Measurements from ENCODE around the gene PRODH2. TPM values are rescaled to one million over a fixed set of nuclear protein-coding genes. Genes with fewer than 3 reads are reported as not detected.

PRODH2 gene
- total and polyA plus RNA-seq, 12 donors = 0.07 to 0.46 TPM; not detected in 10

DNA sequence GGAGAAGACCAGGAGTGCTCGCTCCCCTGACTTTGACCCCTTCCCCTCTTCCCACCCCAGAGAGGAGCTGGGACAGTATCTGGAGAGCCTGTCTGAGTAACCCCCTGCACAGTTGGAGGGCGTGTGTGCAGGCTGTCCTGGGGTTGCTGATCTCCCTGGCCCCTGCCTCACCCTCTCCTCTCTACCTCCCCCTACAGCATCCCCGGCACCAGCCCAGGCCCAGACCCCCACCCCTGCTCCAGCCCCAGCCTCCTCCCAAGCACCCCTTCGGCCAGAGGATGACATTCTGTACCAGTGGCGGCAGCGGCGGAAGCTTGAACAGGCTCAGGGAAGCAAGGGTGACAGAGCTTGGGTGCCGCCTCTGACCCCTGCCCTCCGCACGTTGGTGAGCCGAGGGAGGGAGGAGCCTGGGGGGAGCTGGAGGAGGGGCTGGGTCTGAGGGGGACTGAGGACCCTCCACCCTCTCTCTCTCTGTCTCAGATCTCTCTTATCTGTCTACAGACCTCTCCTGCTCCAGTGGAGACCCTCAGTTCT is 46.0 kb downstream of the PRODH2 start:
- no peaks in the 10 kb centered on the region for H3K27me3 ChIP-seq
- H3K36me3 ChIP-seq (replicated peaks in 1 of 2) = peaks cover 0 to 19% of the 10 kb centered on the region in 2 donors
- TF ChIP-seq CTCF (IDR thresholded peaks at IDR 0.05) (no peak), POLR2A (IDR thresholded peaks at IDR 0.05) (no peak)
- H3K4me3 ChIP-seq = no peak overlapping the region
- intact Hi-C loops (cut with DNase I) = no loop called here
- H3K4me1 ChIP-seq (replicated peaks in 1 of 2) = peaks cover 0 to 5% of the 10 kb centered on the region in 2 donors
- 85 to 100% (median 89%) methylated on average over 2 to 11 of the region's 11 CpGs for WGBS, 4 donors
- H3K9me3 ChIP-seq (replicated peaks in 1 of 3) = no peaks in the 10 kb centered on the region
- no peak overlapping the region for H3K27ac ChIP-seq
- DNase-seq = no peak

DNA sequence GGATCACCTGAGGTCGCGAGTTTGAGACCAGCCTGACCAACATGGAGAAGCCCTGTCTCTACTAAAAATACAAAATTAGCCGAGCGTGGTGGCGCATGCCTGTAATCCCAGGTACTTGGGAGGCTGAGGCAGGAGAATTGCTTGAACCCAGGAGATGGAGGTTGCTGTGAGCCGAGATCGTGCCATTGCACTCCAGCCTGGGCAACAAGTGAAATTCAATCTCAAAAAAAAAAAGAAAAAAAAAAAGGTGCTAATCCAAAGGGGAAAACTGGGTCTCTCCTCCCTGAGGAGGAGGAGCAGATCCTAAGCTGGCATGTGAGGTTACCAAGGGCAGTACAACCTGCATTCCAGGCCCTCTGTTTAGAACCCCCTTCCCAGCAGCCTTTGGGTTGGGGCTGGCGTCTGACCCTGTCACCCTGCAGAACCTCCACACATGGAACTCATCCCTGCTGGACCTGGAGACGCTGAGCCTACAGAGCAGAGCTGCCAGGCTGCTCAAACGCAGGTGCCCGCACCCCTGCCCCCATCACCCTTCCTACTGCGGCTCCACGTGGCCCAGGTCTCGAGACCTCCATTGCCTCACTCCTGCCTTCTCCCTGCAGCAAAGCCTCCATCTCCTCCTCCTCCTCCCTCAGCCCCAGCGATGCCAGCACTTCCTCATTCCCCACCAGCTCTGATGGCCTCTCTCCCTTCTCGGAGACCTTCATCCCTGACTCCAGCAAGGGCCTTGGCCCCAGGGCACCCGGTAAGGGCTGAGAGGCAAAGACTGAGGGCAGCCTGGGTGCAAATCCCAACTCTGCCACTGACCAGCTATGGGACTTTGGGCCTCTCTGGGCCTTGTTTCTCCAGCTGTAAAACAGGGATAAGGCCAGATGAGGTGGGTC is 48.0 kb downstream of the PRODH2 start:
- Histone ChIP-seq H3K27ac (no peak overlapping the region), H3K4me1 (replicated peaks in 1 of 2) (peaks cover 0 to 11% of the 10 kb centered on the region in 2 donors), H3K9me3 (replicated peaks in 1 of 3) (no peaks in the 10 kb centered on the region), H3K27me3 (no peaks in the 10 kb centered on the region), H3K36me3 (replicated peaks in 1 of 2) (peaks cover 0 to 19% of the 10 kb centered on the region in 2 donors), H3K4me3 (no peak overlapping the region)
- intact Hi-C loops (cut with DNase I) = no loop called here
- no peak for DNase-seq
- 89 to 91% (median 90%) methylated on average over 16 to 17 of the region's 17 CpGs for WGBS, 4 donors
- TF ChIP-seq CTCF (IDR thresholded peaks at IDR 0.05) (no peak), POLR2A (IDR thresholded peaks at IDR 0.05) (no peak)

DNA sequence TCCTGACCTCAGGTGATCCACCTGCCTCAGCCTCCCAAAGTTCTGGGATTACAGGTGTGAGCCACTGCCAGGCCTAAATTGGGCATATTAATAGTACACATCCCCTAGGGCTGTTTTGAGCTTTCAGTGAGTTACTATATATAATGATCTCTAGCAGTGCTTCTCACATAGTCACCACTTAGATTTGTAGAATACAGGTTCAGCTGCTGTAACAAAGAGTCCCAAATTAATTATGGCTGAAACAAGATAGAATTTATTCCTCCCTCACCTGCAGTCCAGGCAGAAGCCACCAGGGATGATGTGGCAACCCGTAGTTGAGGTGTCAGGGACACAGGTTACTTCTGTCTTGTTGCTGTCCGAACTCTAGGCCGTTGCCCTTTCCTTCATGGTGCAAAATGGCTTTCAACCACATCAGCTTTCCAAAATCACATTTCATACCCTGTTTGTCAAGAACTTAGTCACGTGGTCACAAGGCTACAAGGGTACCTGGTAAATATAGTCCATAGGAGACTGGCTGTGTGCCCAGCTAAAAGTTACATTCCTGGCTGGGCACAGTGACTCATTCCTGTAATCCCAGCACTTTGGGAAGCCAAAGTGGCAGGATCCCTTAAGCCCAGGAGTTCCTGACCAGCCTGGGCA is 51.8 kb downstream of the PRODH2 start:
- intact Hi-C loops (cut with DNase I) = no loop called here
- Histone ChIP-seq H3K36me3 (replicated peaks in 1 of 2) (peaks cover 0 to 19% of the 10 kb centered on the region in 2 donors), H3K9me3 (replicated peaks in 1 of 3) (no peaks in the 10 kb centered on the region), H3K27me3 (no peaks in the 10 kb centered on the region), H3K4me1 (replicated peaks in 1 of 2) (peaks cover 24 to 32% of the 10 kb centered on the region in 2 donors), H3K4me3 (no peak overlapping the region), H3K27ac (no peak overlapping the region)
- 79 to 92% (median 81%) methylated on average over 4 of the region's 4 CpGs for WGBS, 4 donors
- TF ChIP-seq POLR2A (IDR thresholded peaks at IDR 0.05) (no peak), CTCF (IDR thresholded peaks at IDR 0.05) (no peak)
- DNase-seq = peak in 1 of 7 donors; percentile 44

- peak in 1 of 7 donors; percentile 18 for DNase-seq
- TF ChIP-seq POLR2A (IDR thresholded peaks at IDR 0.05) = no peak
- TF ChIP-seq CTCF (IDR thresholded peaks at IDR 0.05) = no peak
- Histone ChIP-seq H3K9me3 (replicated peaks in 1 of 3) (no peaks in the 10 kb centered on the region), H3K36me3 (replicated peaks in 1 of 2) (peaks cover 0 to 19% of the 10 kb centered on the region in 2 donors), H3K4me1 (replicated peaks in 1 of 2) (peaks cover 32 to 35% of the 10 kb centered on the region in 2 donors), H3K27ac (no peak overlapping the region), H3K27me3 (no peaks in the 10 kb centered on the region), H3K4me3 (no peak overlapping the region)
- WGBS, 4 donors = 86 to 100% (median 90%) methylated on average over 2 of the region's 2 CpGs
- intact Hi-C loops (cut with DNase I) = no loop called here
Observed at GRCh38 chr19:35759697-35760096, 52.9 kb downstream of the PRODH2 start.
